ENCODE results near the gene TGFBR3.

- TF ChIP-seq CTCF (IDR thresholded peaks at IDR 0.05) (no peak), POLR2A (IDR thresholded peaks at IDR 0.05) (no peak), EP300 (IDR thresholded peaks at IDR 0.05) (no peak)
These were observed 225.2 kb downstream of the TGFBR3 start for GRCh38 chr1:91660708-91661107.
